Measurements from ENCODE around the gene RANBP1. TPM values are rescaled to one million over a fixed set of nuclear protein-coding genes. Genes with fewer than 3 reads are reported as not detected.

The RANBP1 gene
- total RNA-seq, 1 donor from 2014 or later, result 79.5 TPM

GRCh38 chr22:20071524-20071972 is 44.4 kb upstream of the RANBP1 start:
- Mint-ChIP-seq H3K36me3 (ENCODE audit: low read depth) (no peaks in the 10 kb centered on the region), H3K9me3 (ENCODE audit: low read depth) (no peaks in the 10 kb centered on the region), H3K27ac (ENCODE audit: unreplicated experiment) (no peak overlapping the region), H3K27me3 (ENCODE audit: low read depth) (no peaks in the 10 kb centered on the region), H3K4me1 (ENCODE audit: low read depth) (no peaks in the 10 kb centered on the region), H3K4me3 (ENCODE audit: unreplicated experiment) (no peak overlapping the region)
- DNase-seq (ENCODE audit: low spot score), result no peak
- TF ChIP-seq, protein P1, sequence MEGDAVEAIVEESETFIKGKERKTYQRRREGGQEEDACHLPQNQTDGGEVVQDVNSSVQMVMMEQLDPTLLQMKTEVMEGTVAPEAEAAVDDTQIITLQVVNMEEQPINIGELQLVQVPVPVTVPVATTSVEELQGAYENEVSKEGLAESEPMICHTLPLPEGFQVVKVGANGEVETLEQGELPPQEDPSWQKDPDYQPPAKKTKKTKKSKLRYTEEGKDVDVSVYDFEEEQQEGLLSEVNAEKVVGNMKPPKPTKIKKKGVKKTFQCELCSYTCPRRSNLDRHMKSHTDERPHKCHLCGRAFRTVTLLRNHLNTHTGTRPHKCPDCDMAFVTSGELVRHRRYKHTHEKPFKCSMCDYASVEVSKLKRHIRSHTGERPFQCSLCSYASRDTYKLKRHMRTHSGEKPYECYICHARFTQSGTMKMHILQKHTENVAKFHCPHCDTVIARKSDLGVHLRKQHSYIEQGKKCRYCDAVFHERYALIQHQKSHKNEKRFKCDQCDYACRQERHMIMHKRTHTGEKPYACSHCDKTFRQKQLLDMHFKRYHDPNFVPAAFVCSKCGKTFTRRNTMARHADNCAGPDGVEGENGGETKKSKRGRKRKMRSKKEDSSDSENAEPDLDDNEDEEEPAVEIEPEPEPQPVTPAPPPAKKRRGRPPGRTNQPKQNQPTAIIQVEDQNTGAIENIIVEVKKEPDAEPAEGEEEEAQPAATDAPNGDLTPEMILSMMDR (IDR thresholded peaks at IDR 0.05), result no peak

DNA sequence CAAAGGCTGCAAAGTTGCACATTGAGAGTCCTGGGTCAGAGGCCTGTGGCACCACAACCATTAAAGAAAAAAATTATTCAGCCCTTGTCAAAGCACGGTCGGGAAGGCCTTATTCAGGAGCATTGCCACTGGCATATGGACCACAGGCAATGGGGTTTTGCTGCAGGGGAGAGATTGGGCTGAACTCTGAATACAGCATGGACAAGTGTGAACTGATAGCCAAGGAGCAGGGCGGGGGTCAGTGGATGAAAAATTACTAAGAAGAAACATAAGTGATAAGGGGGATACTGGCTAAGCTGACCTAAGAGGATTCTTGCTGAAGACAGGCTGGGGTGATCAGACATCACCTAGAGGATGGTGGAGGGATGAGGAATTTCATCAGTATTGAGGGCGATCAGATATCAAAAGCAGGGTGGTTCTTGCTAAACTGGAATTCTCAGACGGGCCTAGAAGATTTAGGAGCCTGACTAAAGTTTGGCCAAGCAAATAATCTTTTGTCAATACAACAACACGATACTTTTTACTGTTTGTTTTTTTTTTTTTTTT is 39.2 kb upstream of the RANBP1 start:
- H3K4me3 Mint-ChIP-seq (ENCODE audit: unreplicated experiment), result no peak overlapping the region

GRCh38 chr22:20079745-20080444 is 36.0 kb upstream of the RANBP1 start, which contains the start of gene DGCR8:
Gene DGCR8 (plus strand): TSS chr22:20080241. CDS start chr22:20085964, 5,723 bp downstream.
- Mint-ChIP-seq H3K36me3 (ENCODE audit: low read depth) (no peaks in the 10 kb centered on the region), H3K4me1 (ENCODE audit: low read depth) (peaks cover 46% of the 10 kb centered on the region), H3K27ac (ENCODE audit: unreplicated experiment) (peak within 1 kb of the TSS; percentile 94), H3K4me3 (ENCODE audit: unreplicated experiment) (peak within 1 kb of the TSS; percentile 92), H3K27me3 (ENCODE audit: low read depth) (no peaks in the 10 kb centered on the region), H3K9me3 (ENCODE audit: low read depth) (no peaks in the 10 kb centered on the region)
- TF ChIP-seq, protein P1 (IDR thresholded peaks at IDR 0.05), result no peak
- no peak for DNase-seq (ENCODE audit: low spot score)

More for the DNA sequence above, 39.2 kb upstream of the RANBP1 start:
- H3K27ac Mint-ChIP-seq (ENCODE audit: unreplicated experiment), result no peak overlapping the region
- H3K27me3 Mint-ChIP-seq (ENCODE audit: low read depth), result no peaks in the 10 kb centered on the region
- H3K9me3 Mint-ChIP-seq (ENCODE audit: low read depth), result no peaks in the 10 kb centered on the region
- peaks cover 16% of the 10 kb centered on the region for H3K4me1 Mint-ChIP-seq (ENCODE audit: low read depth)
- no peak for DNase-seq (ENCODE audit: low spot score)
- H3K36me3 Mint-ChIP-seq (ENCODE audit: low read depth), result no peaks in the 10 kb centered on the region
- TF ChIP-seq, protein P1 (IDR thresholded peaks at IDR 0.05), result no peak

GRCh38 chr22:20080445-20080775 is 35.5 kb upstream of the RANBP1 start:
- H3K27ac Mint-ChIP-seq (ENCODE audit: unreplicated experiment), result peak overlapping the region; percentile 94
- H3K9me3 Mint-ChIP-seq (ENCODE audit: low read depth), result no peaks in the 10 kb centered on the region
- no peaks in the 10 kb centered on the region for H3K27me3 Mint-ChIP-seq (ENCODE audit: low read depth)
- H3K36me3 Mint-ChIP-seq (ENCODE audit: low read depth), result no peaks in the 10 kb centered on the region
- peak overlapping the region; percentile 92 for H3K4me3 Mint-ChIP-seq (ENCODE audit: unreplicated experiment)
- TF ChIP-seq, protein P1 (IDR thresholded peaks at IDR 0.05), result no peak
- no peak for DNase-seq (ENCODE audit: low spot score)
- peaks cover 52% of the 10 kb centered on the region for H3K4me1 Mint-ChIP-seq (ENCODE audit: low read depth)

DNA sequence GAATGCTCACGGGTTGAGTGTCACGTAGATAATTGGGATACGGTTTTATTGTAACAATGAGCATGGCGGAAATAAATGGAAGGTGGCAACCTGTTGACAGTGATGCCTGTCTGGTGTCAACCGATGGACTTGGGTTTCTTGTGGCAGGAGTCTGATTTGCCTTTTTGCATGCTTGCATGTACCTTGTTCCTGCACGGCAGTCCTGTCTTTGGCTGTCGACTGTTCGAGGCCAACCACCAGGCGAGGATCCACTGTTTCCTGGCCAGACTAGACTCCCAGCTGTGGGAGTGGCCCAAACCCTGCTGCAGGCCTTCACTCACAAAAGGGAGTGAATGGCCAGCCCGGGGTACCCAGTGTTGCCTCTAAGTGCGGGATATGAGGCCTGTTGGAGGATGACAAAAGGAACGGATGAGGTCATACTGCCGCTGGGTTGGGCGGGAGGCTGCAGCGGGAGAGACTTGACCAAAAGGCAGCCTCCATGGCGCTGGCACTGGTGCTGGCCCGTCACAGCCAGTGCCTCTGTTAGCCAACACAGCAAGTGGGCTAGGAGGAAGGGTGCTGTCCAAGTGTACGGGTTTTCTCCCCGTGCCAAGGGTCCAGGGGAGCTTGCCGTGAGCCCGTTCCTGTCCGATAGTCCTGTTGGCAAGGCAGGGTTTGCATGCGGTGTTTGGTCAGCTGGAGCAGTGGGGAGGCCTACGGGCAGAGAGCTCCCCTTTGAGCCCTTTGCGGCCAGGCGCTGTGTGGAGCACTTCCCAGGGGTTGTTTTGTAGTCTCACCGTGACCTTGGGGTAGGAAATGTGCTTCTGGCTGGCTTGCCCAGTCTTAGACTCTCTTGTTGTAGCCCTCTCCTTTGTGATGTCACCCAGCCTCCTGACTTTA is 34.9 kb upstream of the RANBP1 start:
- Mint-ChIP-seq H3K4me3 (ENCODE audit: unreplicated experiment) (peak overlapping the region; percentile 92), H3K27me3 (ENCODE audit: low read depth) (no peaks in the 10 kb centered on the region), H3K9me3 (ENCODE audit: low read depth) (no peaks in the 10 kb centered on the region), H3K27ac (ENCODE audit: unreplicated experiment) (peak overlapping the region; percentile 94), H3K4me1 (ENCODE audit: low read depth) (peaks cover 52% of the 10 kb centered on the region), H3K36me3 (ENCODE audit: low read depth) (no peaks in the 10 kb centered on the region)
- DNase-seq (ENCODE audit: low spot score), result no peak
- TF ChIP-seq, protein P1 (IDR thresholded peaks at IDR 0.05), result no peak
